GM12865 (cell line): ENCODE results near the gene CC2D2B.
"Not testable (repeated sequence)": the region's sequence is repeated elsewhere in the genome, so short reads cannot be mapped to it uniquely, and the experiment has no call there.

ENCODE experiments used
- DNase-seq: peaks from one replicate; pipeline ENCODE4 v3.0.0; 2010; ENCODE audit warnings: low read depth
- H3K4me3 ChIP-seq: 2 replicates; pipeline ENCODE4 v1.5.1; 2011; ENCODE audit warnings: mild to moderate bottlenecking, low read depth, low read length, control low read depth
- CTCF ChIP-seq: IDR thresholded peaks from 2 replicates; pipeline ENCODE4 v1.5.1; 2011; ENCODE audit warnings: low read length, control low read depth, low read depth, inconsistent platforms; ENCODE audit not compliant: insufficient read depth; ENCODE audit errors: missing control alignments

The CC2D2B gene

GRCh38 chr10:95908450-95908849 lies 675 bp downstream of the CC2D2B start:
- no peak for DNase-seq
- no peak overlapping the region for H3K4me3 ChIP-seq

GRCh38 chr10:95909561-95909960 lies 1.8 kb downstream of the CC2D2B start:
- no peak overlapping the region for H3K4me3 ChIP-seq
- TF ChIP-seq CTCF: no peak
- DNase-seq: peak; percentile 13

More at GRCh38 chr10:95908450-95908849, 675 bp downstream of the CC2D2B start:
- no peak for TF ChIP-seq CTCF

GRCh38 chr10:95916039-95916438 lies 8.3 kb downstream of the CC2D2B start:
- H3K4me3 ChIP-seq, DNase-seq: not testable (repeated sequence)

- no peak for TF ChIP-seq CTCF
- DNase-seq: no peak
- H3K4me3 ChIP-seq: no peak overlapping the region
Measured at GRCh38 chr10:95920798-95921426, 13.1 kb downstream of the CC2D2B start.

GRCh38 chr10:95925033-95925432 lies 17.3 kb downstream of the CC2D2B start:
- no peak for TF ChIP-seq CTCF
- no peak overlapping the region for H3K4me3 ChIP-seq
- DNase-seq: no peak

GRCh38 chr10:95935429-95935828 lies 27.7 kb downstream of the CC2D2B start:
- no peak for DNase-seq

GRCh38 chr10:95941115-95941514 lies 33.3 kb downstream of the CC2D2B start:
- DNase-seq: no peak
- TF ChIP-seq CTCF: no peak
- H3K4me3 ChIP-seq: no peak overlapping the region

More at GRCh38 chr10:95935429-95935828, 27.7 kb downstream of the CC2D2B start:
- no peak overlapping the region for H3K4me3 ChIP-seq
- no peak for TF ChIP-seq CTCF
